ENCODE data around the gene TADA1.

GRCh38 chr1:166848193-166848592, 27.9 kb downstream of the TADA1 start:
- TF ChIP-seq, protein P1, sequence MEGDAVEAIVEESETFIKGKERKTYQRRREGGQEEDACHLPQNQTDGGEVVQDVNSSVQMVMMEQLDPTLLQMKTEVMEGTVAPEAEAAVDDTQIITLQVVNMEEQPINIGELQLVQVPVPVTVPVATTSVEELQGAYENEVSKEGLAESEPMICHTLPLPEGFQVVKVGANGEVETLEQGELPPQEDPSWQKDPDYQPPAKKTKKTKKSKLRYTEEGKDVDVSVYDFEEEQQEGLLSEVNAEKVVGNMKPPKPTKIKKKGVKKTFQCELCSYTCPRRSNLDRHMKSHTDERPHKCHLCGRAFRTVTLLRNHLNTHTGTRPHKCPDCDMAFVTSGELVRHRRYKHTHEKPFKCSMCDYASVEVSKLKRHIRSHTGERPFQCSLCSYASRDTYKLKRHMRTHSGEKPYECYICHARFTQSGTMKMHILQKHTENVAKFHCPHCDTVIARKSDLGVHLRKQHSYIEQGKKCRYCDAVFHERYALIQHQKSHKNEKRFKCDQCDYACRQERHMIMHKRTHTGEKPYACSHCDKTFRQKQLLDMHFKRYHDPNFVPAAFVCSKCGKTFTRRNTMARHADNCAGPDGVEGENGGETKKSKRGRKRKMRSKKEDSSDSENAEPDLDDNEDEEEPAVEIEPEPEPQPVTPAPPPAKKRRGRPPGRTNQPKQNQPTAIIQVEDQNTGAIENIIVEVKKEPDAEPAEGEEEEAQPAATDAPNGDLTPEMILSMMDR (IDR thresholded peaks at IDR 0.05): no peak
- no peak for TF ChIP-seq POLR2A (IDR thresholded peaks at IDR 0.05)

All from tibial nerve (tissue), 3 donors.